OCI-LY1 (cell line): ENCODE results near the gene EXOSC10.
"Not testable (repeated sequence)": the region's sequence is repeated elsewhere in the genome, so short reads cannot be mapped to it uniquely, and the experiment has no call there.

ENCODE experiments used
- H2AFZ ChIP-seq: fragments of 200-600 bp; sonication (generic), shearing (Covaris generic); 2 replicates; pipeline ENCODE4 v1.6.0; 2014; ENCODE audit warnings: antibody characterized with exemption, mild to moderate bottlenecking, low read length
- H3F3A ChIP-seq: fragments of 200-600 bp; sonication (generic), shearing (Covaris generic); 2 replicates; pipeline ENCODE4 v1.6.0; 2014; ENCODE audit warnings: mild to moderate bottlenecking, antibody characterized with exemption, low read length, moderate library complexity; ENCODE audit not compliant: insufficient read depth
- H3K27ac ChIP-seq: fragments of 200-600 bp; sonication (generic); 2 replicates; pipeline ENCODE4 v1.5.1; 2014; ENCODE audit warnings: low read length, mixed run types, mild to moderate bottlenecking, low read depth; ENCODE audit not compliant: poor library complexity, severe bottlenecking
- H3K27me3 ChIP-seq: fragments of 200-600 bp; sonication (generic); 2 replicates; pipeline ENCODE4 v1.6.0; 2014; ENCODE audit warnings: antibody characterized with exemption, mild to moderate bottlenecking, low read length, moderate library complexity; ENCODE audit not compliant: insufficient read depth
- H3K36me3 ChIP-seq: fragments of 200-600 bp; sonication (generic); 2 replicates; pipeline ENCODE4 v1.6.1; 2014; ENCODE audit warnings: mild to moderate bottlenecking, antibody characterized with exemption, low read length, moderate library complexity, mixed read lengths; ENCODE audit not compliant: insufficient read depth
- H3K4me1 ChIP-seq: fragments of 200-600 bp; sonication (generic); 2 replicates; pipeline ENCODE4 v1.5.1; 2014; ENCODE audit warnings: mild to moderate bottlenecking, low read length, moderate library complexity; ENCODE audit not compliant: insufficient read depth, severe bottlenecking
- H3K4me2 ChIP-seq: fragments of 200-600 bp; sonication (generic), shearing (Covaris generic); 2 replicates; pipeline ENCODE4 v1.6.1; 2014; ENCODE audit warnings: low read length
- H3K4me3 ChIP-seq: fragments of 200-600 bp; sonication (generic); 2 replicates; pipeline ENCODE4 v1.5.1; 2014; ENCODE audit warnings: low read length, low read depth, mild to moderate bottlenecking, mixed read lengths; ENCODE audit not compliant: poor library complexity, severe bottlenecking
- H3K79me2 ChIP-seq: fragments of 200-600 bp; shearing (Covaris generic); 2 replicates; pipeline ENCODE4 v1.6.1; 2016; ENCODE audit warnings: mixed run types, low read length, mixed read lengths; ENCODE audit not compliant: insufficient read depth
- H3K9ac ChIP-seq: fragments of 200-600 bp; sonication (generic), shearing (Covaris generic); 2 replicates; pipeline ENCODE4 v1.6.1; 2014; ENCODE audit warnings: mild to moderate bottlenecking, low read length, mixed read lengths
- H3K9me2 ChIP-seq: fragments of 200-600 bp; sonication (generic), shearing (Covaris generic); 2 replicates; pipeline ENCODE4 v1.6.1; 2014; ENCODE audit warnings: low read depth, mild to moderate bottlenecking, low read length, mixed read lengths
- H3K9me3 ChIP-seq: fragments of 200-600 bp; shearing (Covaris generic); 2 replicates; pipeline ENCODE4 v1.6.1; 2014; ENCODE audit warnings: low read length, mixed read lengths
- H4K20me1 ChIP-seq: fragments of 200-600 bp; sonication (generic), shearing (Covaris generic); 2 replicates; pipeline ENCODE4 v1.6.0; 2016; ENCODE audit warnings: mild to moderate bottlenecking, low read length; ENCODE audit not compliant: insufficient read depth
- CTCF ChIP-seq: fragments of 200-600 bp; sonication (generic), shearing (Covaris generic); IDR thresholded peaks from 2 replicates; pipeline ENCODE4 v1.5.1; 2017; ENCODE audit warnings: mild to moderate bottlenecking, antibody characterized with exemption, low read length, moderate library complexity, mixed read lengths
- EZH2 ChIP-seq: fragments of 200-600 bp; sonication (generic), shearing (Covaris generic); IDR thresholded peaks from 2 replicates; pipeline ENCODE4 v1.8.0; 2017; ENCODE audit warnings: borderline replicate concordance, mixed run types, mild to moderate bottlenecking, antibody characterized with exemption, low read length, moderate library complexity, mixed read lengths

Gene EXOSC10

GRCh38 chr1:11024154-11024873 is 75.4 kb downstream of the EXOSC10 start:
- H3K4me1 ChIP-seq, result no peaks in the 10 kb centered on the region
- no peak overlapping the region for H3K4me3 ChIP-seq
- H3K9me3 ChIP-seq, result no peaks in the 10 kb centered on the region
- H2AFZ ChIP-seq, result no peak overlapping the region
- H3K27me3 ChIP-seq, result no peaks in the 10 kb centered on the region
- TF ChIP-seq EZH2, result no peak
- no peak for TF ChIP-seq CTCF
- H4K20me1 ChIP-seq, result no peaks in the 10 kb centered on the region
- H3K27ac ChIP-seq, result no peak overlapping the region
- no peaks in the 10 kb centered on the region for H3F3A ChIP-seq
- H3K36me3 ChIP-seq, result peaks cover 83% of the 10 kb centered on the region
- no peak overlapping the region for H3K9ac ChIP-seq
- no peak overlapping the region for H3K4me2 ChIP-seq
- H3K9me2 ChIP-seq, result no peaks in the 10 kb centered on the region
- no peaks in the 10 kb centered on the region for H3K79me2 ChIP-seq

- Histone ChIP-seq H3K9me2 (no peaks in the 10 kb centered on the region), H3K9ac (no peak overlapping the region), H3K4me2 (no peak overlapping the region), H3K79me2 (no peaks in the 10 kb centered on the region), H3K27me3 (no peaks in the 10 kb centered on the region), H4K20me1 (no peaks in the 10 kb centered on the region), H3K9me3 (no peaks in the 10 kb centered on the region), H3K27ac (no peak overlapping the region), H3K4me3 (no peak overlapping the region), H3F3A (no peaks in the 10 kb centered on the region), H3K36me3 (peaks cover 94% of the 10 kb centered on the region), H2AFZ (no peak overlapping the region), H3K4me1 (no peaks in the 10 kb centered on the region)
- no peak for TF ChIP-seq EZH2
- no peak for TF ChIP-seq CTCF
Observed at GRCh38 chr1:11023201-11023600, 76.5 kb downstream of the EXOSC10 start.

DNA sequence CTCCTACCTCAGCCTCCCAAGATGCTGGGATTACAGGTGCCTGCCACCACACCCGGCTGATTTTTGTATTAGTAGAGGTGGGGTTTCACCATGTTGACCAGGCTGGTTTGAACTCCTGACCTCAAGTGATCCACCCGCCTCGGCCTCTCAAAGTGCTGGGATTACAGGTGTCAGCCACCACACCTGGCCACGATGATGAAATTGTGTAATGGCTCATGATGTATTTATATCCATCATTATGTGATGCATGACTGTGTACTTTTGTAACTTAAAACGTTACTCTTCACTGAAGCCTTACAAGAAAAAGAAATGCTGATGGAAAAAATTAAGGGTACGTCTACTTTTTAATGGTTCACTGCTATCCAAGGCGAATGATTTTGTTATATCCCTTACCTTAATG is 79.7 kb downstream of the EXOSC10 start:
- no peak overlapping the region for H3K27ac ChIP-seq
- no peaks in the 10 kb centered on the region for H3K9me3 ChIP-seq
- no peak for TF ChIP-seq CTCF
- no peak overlapping the region for H2AFZ ChIP-seq
- no peak overlapping the region for H3K4me2 ChIP-seq
- H3K79me2 ChIP-seq, result peaks cover 4% of the 10 kb centered on the region; the same call in 1 of the 2 replicates
- H3K9ac ChIP-seq, result no peak overlapping the region
- peaks cover 96% of the 10 kb centered on the region for H3K36me3 ChIP-seq
- no peaks in the 10 kb centered on the region for H3F3A ChIP-seq
- H3K27me3 ChIP-seq, result no peaks in the 10 kb centered on the region
- H3K9me2 ChIP-seq, result no peaks in the 10 kb centered on the region
- no peak overlapping the region for H3K4me3 ChIP-seq
- no peaks in the 10 kb centered on the region for H4K20me1 ChIP-seq
- no peaks in the 10 kb centered on the region for H3K4me1 ChIP-seq

DNA sequence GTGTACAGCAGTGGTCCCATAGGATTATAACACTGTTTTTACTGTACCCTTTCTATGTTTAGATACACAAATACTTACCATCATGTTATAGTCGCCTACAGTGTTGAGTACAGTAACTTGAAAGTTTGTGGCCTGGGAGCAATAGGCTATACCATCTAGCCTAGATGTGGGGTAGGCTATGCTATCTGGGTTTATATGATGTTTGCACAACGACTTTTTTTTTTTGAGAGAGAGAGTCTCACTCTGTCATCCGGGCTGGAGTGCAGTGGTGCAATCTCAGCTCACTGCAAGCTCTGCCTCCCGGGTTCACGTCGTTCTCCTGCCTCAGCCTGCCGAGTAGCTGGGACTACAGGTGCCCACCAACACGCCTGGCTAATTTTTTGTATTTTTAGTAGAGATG is 80.3 kb downstream of the EXOSC10 start:
- peaks cover 96% of the 10 kb centered on the region for H3K36me3 ChIP-seq
- not testable (repeated sequence) for H3K79me2 ChIP-seq, H2AFZ ChIP-seq, H3F3A ChIP-seq, H4K20me1 ChIP-seq, H3K4me3 ChIP-seq, H3K9me3 ChIP-seq, H3K27me3 ChIP-seq, H3K4me1 ChIP-seq, H3K9me2 ChIP-seq, H3K4me2 ChIP-seq, H3K27ac ChIP-seq, H3K9ac ChIP-seq
